Tibial nerve (tissue), 4 donors: Measurements from ENCODE around the gene BIRC5. TPM values are rescaled to one million over a fixed set of nuclear protein-coding genes. Genes with fewer than 3 reads are reported as not detected.

Experiments
- DNase-seq, 2 donors: peaks; one replicate each; pipeline ENCODE4 v3.0.0-alpha.2; 2019; ENCODE audit warnings: low spot score in 2 of 2
- H3K27ac ChIP-seq, 4 donors: fragments of 200-600 bp; sonication (generic) in 3 of 4; one replicate each; pipeline ENCODE4 v1.5.1; 2017 to 2019; ENCODE audit warnings: mild to moderate bottlenecking in 1 of 4
- H3K27me3 ChIP-seq, 2 donors: fragments of 200-600 bp; sonication (generic) in 1 of 2; one replicate each; pipeline versions ENCODE4 v1.5.1 to v1.6.0; 2017 to 2019
- H3K36me3 ChIP-seq, 3 donors: fragments of 200-600 bp; sonication (generic); one replicate each; pipeline ENCODE4 v1.5.1; 2018 to 2019
- H3K4me1 ChIP-seq, 4 donors: fragments of 200-600 bp; sonication (generic) in 3 of 4; one replicate each; pipeline ENCODE4 v1.5.1; 2017 to 2019
- H3K4me3 ChIP-seq, 4 donors: fragments of 200-600 bp; sonication (generic) in 3 of 4; one replicate each; pipeline ENCODE4 v1.5.1; 2017 to 2019; ENCODE audit warnings: mild to moderate bottlenecking in 1 of 4, moderate library complexity in 1 of 4
- H3K9me3 ChIP-seq, 4 donors: fragments of 200-600 bp; sonication (generic) in 3 of 4; one replicate each; pipeline ENCODE4 v1.5.1; 2017 to 2019
- EP300 ChIP-seq, 2 donors: sonication (generic); formaldehyde crosslinking; IDR thresholded peaks; one replicate each; pipeline ENCODE4 v1.6.1; 2017; ENCODE audit warnings: antibody characterized with exemption in 2 of 2, mild to moderate bottlenecking in 1 of 2
- POLR2A ChIP-seq, 2 donors: fragments of 450-650 bp; IDR thresholded peaks; one replicate each; pipeline ENCODE4 v1.6.1; 2017; ENCODE audit warnings: antibody characterized with exemption in 2 of 2, mild to moderate bottlenecking in 2 of 2, moderate library complexity in 2 of 2
- WGBS, 2 donors: methylation state at CpG; one replicate each; pipeline ENCODE4 v1.1.5; 2018; 5-methylcytosine and 5-hydroxymethylcytosine counted together
- total RNA-seq, 4 donors: library from RNA; depleted of rRNA; stranded (reverse); fragments of >200 nt; gene quantifications; one replicate each; pipeline ENCODE4 v1.1.0, GENCODE V29; 2016
- TF ChIP-seq, protein P1 (sequence below), 5 experiments: fragments of 200-600 bp in 3 of 5; fragments of 450-650 bp in 2 of 5; sonication (generic) in 3 of 5; IDR thresholded peaks; one replicate each; pipeline ENCODE4 v1.5.1; 2016 to 2019; ENCODE audit warnings: antibody characterized with exemption in 5 of 5, mild to moderate bottlenecking in 3 of 5, moderate library complexity in 2 of 5

The BIRC5 gene
- total RNA-seq, 4 donors from 2014 or later, result 0.87 to 8.7 (median 0.98) TPM; not detected in 1

- 88 to 89% methylated on average over 3 of the region's 3 CpGs for WGBS, 2 donors
Observed at GRCh38 chr17:78223765-78224164, 9.7 kb downstream of the BIRC5 start.

GRCh38 chr17:78224231-78225087, 10.4 kb downstream of the BIRC5 start:
- H3K27ac ChIP-seq, result no peak overlapping the region
- H3K36me3 ChIP-seq, result no peaks in the 10 kb centered on the region
- H3K4me1 ChIP-seq, result no peaks in the 10 kb centered on the region
- no peaks in the 10 kb centered on the region for H3K27me3 ChIP-seq
- no peak overlapping the region for H3K4me3 ChIP-seq
- 88 to 89% methylated on average over 27 of the region's 27 CpGs for WGBS, 2 donors
- DNase-seq, result no peak
- TF ChIP-seq POLR2A (IDR thresholded peaks at IDR 0.05) (no peak), EP300 (IDR thresholded peaks at IDR 0.05) (no peak)
- TF ChIP-seq, protein P1, sequence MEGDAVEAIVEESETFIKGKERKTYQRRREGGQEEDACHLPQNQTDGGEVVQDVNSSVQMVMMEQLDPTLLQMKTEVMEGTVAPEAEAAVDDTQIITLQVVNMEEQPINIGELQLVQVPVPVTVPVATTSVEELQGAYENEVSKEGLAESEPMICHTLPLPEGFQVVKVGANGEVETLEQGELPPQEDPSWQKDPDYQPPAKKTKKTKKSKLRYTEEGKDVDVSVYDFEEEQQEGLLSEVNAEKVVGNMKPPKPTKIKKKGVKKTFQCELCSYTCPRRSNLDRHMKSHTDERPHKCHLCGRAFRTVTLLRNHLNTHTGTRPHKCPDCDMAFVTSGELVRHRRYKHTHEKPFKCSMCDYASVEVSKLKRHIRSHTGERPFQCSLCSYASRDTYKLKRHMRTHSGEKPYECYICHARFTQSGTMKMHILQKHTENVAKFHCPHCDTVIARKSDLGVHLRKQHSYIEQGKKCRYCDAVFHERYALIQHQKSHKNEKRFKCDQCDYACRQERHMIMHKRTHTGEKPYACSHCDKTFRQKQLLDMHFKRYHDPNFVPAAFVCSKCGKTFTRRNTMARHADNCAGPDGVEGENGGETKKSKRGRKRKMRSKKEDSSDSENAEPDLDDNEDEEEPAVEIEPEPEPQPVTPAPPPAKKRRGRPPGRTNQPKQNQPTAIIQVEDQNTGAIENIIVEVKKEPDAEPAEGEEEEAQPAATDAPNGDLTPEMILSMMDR (IDR thresholded peaks at IDR 0.05), result no peak
- H3K9me3 ChIP-seq, result no peaks in the 10 kb centered on the region

More at GRCh38 chr17:78223765-78224164, 9.7 kb downstream of the BIRC5 start:
- H3K27me3 ChIP-seq, result no peaks in the 10 kb centered on the region
- no peaks in the 10 kb centered on the region for H3K9me3 ChIP-seq
- no peaks in the 10 kb centered on the region for H3K36me3 ChIP-seq
- H3K4me3 ChIP-seq, result no peak overlapping the region
- peak overlapping the region in 1 of 4 donors; percentile 20 for H3K27ac ChIP-seq
- no peaks in the 10 kb centered on the region for H3K4me1 ChIP-seq
- DNase-seq, result no peak
- TF ChIP-seq, protein P1 (IDR thresholded peaks at IDR 0.05), result no peak
- TF ChIP-seq POLR2A (IDR thresholded peaks at IDR 0.05) (no peak), EP300 (IDR thresholded peaks at IDR 0.05) (no peak)

DNA sequence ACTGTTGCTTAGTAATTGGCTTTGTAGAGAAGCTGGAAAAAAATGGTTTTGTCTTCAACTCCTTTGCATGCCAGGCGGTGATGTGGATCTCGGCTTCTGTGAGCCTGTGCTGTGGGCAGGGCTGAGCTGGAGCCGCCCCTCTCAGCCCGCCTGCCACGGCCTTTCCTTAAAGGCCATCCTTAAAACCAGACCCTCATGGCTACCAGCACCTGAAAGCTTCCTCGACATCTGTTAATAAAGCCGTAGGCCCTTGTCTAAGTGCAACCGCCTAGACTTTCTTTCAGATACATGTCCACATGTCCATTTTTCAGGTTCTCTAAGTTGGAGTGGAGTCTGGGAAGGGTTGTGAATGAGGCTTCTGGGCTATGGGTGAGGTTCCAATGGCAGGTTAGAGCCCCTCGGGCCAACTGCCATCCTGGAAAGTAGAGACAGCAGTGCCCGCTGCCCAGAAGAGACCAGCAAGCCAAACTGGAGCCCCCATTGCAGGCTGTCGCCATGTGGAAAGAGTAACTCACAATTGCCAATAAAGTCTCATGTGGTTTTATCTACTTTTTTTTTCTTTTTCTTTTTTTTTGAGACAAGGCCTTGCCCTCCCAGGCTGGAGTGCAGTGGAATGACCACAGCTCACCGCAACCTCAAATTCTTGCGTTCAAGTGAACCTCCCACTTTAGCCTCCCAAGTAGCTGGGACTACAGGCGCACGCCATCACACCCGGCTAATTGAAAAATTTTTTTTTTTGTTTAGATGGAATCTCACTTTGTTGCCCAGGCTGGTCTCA, 11.2 kb downstream of the BIRC5 start:
- TF ChIP-seq POLR2A (IDR thresholded peaks at IDR 0.05) (no peak), EP300 (IDR thresholded peaks at IDR 0.05) (no peak)
- TF ChIP-seq, protein P1 (IDR thresholded peaks at IDR 0.05), result no peak
- H3K27me3 ChIP-seq, result peaks cover 0 to under 1% of the 10 kb centered on the region in 2 donors
- 87 to 94% methylated on average over 16 of the region's 16 CpGs for WGBS, 2 donors
- no peaks in the 10 kb centered on the region for H3K36me3 ChIP-seq
- no peak overlapping the region for H3K27ac ChIP-seq
- DNase-seq, result no peak
- no peaks in the 10 kb centered on the region for H3K9me3 ChIP-seq
- H3K4me1 ChIP-seq, result no peaks in the 10 kb centered on the region
- no peak overlapping the region for H3K4me3 ChIP-seq

- Histone ChIP-seq H3K27ac (no peak overlapping the region), H3K36me3 (no peaks in the 10 kb centered on the region), H3K4me3 (no peak overlapping the region), H3K27me3 (peaks cover 0 to 10% of the 10 kb centered on the region in 2 donors), H3K4me1 (peaks cover 0 to 2% (median 0%) of the 10 kb centered on the region in 4 donors), H3K9me3 (no peaks in the 10 kb centered on the region)
- TF ChIP-seq EP300 (IDR thresholded peaks at IDR 0.05) (no peak), POLR2A (IDR thresholded peaks at IDR 0.05) (no peak)
- TF ChIP-seq, protein P1 (IDR thresholded peaks at IDR 0.05), result no peak
- DNase-seq, result no peak
- 67 to 78% methylated on average over 12 of the region's 12 CpGs for WGBS, 2 donors
Observed at GRCh38 chr17:78226055-78226758, 12.2 kb downstream of the BIRC5 start.
